GM21381 (cell line): Measurements from ENCODE around the gene DSN1.

Source experiments
- ATAC-seq: cut with Tn5 transposase; IDR thresholded peaks from one replicate; pipeline ENCODE4 v1.9.1; 2021; ENCODE audit warnings: mild to moderate bottlenecking, moderate library complexity; ENCODE audit not compliant: unreplicated experiment

Gene DSN1

DNA sequence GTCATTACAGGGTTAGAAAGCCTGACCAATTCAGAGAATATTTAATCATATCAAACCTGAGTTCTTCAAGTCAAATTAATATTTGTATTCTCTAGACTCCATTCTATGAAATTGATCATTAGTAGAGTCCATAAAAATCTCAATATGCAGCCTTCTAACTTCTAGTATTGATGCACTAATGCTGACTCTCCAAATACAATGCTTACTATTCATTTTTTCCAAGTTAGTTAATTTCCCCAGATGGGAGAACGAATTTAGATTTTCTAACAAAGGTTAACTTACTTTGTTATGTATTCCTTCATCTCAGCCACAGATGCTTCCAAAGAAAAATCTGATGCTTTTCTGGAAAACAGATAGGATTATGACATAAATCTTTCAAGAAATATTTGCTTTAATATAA, 15.3 kb downstream of the DSN1 start:
- ATAC-seq, result no peak

DNA sequence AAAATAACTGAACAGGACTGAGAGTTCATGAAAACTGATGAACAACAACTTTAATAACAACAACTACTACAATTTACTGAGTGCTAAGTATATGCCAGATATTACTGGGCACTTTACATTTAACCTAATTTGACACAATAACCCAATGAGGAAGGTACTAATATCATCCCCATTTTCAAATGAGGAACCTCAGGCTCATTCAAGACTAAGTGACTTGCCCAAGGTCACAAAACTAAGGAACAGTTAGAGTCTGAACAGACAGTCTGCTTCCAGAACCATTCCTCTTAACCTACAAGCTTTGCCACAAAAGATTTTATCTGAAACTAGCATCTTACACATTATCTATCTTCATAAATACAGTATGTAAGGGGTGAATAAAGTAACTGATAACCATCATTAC, 17.1 kb downstream of the DSN1 start:
- no peak for ATAC-seq

DNA sequence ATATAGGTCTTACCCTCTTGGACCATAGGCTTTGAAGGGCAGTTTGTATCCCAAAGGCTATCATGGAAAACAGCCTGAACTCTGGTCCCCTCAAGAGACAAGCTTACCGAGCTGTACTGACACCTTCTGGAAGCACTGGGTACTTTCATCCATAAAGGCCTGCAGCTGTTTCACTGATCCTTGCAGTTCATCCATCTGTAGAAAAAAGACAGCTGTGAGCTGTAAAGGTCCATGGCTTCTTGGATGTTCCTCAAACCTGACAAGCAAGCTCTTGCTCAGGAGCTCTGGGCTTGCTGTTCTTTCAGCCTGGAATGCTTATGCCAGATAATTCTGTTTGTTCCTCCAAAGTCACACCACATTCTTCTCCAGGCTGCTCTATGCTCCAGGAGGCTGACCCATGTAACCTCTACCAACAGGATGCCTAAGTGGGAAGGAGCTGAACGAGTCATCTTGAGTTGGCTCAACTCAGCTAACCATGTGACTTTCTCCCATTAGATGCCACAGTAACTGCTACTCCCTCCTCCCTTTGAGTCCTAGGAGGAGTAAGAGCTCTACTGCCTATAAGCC, 18.8 kb downstream of the DSN1 start:
- no peak for ATAC-seq

DNA sequence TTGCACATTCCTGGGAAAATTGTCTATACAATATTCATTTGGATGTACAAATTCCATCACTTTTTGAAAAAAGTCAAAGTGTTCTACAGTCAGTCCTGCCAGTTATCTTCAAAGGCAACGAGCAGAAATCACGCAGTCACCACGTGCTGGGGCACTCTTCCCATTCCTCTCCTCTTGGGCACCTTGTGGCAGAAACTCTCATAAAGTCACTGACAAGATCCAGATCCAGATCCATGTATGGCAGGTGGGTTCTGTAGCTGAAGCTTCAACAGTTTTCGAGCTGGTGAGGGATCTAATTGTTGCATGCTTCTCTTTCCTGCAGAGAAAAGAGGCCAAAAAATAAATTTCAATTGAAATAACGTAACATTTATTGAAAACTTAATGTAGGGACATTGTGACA, 21.0 kb downstream of the DSN1 start:
- ATAC-seq, result no peak

DNA sequence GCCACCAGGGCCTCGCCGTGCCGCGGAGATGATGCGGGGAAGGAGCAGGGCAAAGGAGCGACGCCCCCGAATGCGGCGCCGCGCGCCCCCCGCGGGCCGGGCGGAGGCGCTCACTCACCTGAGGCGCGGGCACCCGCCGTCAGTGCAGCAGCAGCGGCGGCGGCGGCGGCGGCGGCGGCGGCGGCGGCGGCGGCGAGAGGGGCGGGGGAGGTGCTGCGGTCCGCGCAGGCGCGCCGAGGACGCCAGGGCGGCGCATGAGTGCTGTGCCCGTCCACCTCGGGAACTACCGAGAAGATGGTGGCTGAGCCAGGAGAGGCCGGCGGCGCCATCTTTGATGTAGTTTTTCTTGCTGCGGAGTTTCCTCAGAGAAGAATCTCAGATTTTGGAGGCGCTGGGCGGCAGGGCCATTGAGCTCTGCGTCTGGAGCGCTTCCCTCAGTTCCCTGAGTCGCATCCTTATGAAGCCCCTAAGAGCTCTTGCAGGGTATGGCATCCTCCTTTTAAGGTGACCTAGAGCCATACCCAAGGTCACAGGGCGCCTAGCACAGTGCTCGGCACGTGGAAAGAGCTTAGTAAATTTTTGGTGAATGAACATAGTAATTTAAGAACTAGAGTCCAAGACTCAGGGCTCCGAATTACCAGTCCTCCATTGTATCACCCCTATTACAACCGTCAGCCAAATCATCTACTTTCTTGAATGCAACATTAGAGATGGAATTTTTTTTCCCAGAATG, 27.5 kb downstream of the DSN1 start, which contains the start of gene NDRG3:
NDRG3 (minus strand) TSS at position 164 of the 733 bp plus-strand sequence. CDS start 24,355 bp downstream, outside the sequence.
- peak; percentile 93 for ATAC-seq

DNA sequence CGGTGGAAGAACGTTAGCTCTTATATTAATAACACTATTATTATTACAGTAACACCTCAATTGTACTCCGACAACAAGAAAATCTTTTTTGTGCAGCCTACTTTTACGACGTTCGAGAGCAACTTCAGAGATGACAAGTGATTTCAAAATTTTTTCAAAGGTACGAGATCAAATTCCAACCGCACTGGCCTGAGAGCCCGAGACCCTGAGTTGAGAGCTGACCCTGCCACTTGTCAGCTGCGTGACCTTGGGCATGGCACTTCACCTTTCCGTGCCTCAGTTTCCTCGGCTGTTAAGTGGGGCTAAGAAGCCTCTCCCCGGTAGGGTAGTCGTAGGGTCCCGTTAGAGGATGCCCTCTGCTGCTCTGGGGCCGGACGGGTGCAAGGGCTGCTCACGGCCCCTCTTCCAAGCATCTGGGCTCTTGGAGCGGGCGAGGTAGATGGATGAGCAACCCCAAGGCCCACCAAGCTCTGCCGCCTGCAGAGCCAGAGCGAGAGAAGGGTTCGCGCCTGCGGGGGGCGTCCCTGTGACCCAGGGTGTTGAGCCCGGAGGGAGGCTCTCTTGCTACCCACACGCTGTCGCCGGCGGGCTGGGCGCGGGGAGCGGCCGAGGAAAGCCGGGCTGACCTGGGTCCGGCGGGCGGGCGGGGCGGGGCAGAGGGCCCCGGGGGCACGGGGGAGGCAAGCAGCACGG, 28.2 kb downstream of the DSN1 start:
- ATAC-seq, result no peak

DNA sequence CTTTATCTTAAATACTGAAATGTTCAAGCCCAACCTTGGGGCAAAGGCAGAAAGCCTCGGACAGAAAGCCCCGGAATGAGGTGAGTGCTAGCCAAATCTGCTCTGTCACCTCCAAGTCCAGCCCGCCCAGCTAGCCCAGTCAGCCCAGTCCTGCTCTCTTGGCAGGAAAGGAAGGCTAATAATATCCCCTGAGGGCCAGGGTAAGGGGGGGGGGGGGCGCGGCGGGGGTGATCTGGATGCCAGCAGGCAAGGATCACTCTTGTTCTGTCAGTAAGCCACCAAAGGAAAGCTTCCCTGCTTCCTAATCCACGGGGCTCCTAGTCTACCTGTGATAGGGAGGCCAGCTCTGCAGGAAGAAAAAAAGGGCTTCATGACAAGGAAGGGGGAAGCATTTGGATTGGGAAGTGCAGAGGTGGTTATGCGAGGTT, 28.8 kb downstream of the DSN1 start:
- ATAC-seq, result no peak

DNA sequence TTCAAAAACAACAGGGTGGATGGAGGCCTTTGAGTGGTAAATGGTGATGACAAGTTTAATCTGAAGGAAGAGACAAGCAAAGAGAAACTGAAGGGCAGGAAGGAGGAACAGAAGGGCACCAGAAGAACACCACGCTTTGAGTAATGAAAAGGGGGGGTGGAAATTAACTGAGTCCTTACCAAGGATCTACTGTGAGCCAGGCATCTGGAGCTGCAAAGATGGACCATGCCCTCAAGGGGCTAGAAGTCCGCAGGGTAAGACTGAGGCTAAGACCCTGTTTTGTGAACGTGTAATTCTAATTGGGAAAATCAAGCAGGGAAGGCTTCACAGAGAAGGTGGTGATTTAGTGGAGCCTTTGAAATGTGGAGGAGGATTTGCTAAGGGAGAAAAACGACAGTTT, 29.3 kb downstream of the DSN1 start:
- no peak for ATAC-seq

DNA sequence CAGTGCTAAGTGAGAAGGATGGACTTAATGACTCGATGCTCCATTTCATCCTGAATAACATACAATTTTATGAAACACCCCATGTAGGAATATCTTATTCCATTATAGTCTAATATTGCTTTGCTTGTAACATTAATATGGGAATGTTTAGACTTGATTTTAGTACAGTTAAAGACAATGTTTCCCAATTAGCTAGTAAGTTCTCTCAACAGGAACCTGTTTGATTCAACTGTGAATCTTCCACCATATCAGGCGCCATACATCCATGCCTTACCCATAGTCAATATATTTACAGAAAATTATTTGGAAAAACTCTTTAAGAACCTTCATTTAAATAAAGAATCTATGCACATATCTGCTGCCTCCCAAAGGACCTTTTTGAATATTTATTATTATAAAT, 31.0 kb downstream of the DSN1 start:
- no peak for ATAC-seq

DNA sequence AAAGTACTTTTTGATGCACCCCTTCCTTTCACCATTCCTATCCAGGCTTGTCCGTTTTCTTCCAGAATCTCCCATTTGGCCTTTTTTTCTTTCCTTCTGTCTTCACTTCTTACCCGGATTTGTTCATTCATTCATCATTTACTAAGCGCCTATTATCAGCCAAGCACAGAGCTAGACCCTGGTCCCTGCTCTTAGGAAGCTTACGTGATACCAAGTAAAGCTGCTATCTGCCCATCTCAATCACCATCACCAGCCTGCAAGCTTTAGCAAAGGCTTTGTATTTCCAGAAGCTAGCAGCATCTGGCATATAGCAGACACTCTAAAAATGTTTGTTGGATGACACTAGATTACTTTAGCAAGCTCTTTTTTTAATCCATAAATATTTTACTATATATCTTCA, 32.5 kb downstream of the DSN1 start:
- no peak for ATAC-seq

DNA sequence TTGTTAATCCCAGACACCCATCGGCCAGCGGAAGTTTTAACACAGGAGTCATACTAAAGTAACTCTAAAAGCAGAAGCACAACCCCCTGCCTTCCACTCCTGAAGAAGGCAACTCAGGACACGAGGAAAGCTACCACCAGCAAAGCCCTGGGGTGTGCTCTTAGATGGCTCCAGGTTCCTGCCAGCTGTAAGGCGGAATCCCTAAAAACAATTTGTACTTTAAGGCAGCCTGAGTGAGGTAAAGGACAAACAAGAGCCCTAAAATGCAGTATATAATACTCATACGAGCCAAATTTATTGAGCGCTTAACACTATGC, 36.4 kb downstream of the DSN1 start:
- ATAC-seq, result no peak

DNA sequence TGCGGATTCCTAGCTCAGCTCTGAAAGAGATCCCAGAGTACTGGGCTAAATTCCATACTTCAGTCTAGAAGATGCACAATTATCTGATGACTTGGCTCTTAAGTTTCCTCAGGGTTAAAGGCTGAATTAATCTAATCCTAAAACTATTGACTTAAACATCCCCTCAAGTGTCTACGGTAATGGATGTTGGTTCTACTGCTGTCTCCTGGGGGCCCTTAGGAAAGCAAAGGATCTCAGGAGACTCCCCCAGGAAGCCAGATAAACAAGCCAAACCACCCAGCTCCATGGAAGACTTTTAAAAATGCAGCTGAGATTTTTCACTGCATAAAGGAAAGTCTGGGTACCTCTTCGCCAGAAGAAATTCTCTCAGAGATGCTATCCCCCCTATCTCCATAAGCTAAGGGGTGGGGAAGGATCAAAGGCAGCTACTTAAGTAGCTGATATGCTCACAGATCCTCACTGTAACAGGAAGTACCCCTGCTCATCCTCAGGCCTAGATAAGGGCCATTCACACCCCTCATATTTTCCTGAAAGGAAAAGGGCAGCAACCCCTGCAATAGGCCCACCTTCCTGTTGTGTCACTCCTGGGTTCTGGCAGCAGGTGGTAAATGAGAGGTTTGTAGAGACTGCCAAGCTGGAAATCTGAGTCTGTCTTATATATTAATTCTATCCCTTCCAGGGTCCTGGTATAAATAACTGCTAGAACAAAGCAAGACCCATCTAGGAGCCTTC, 36.9 kb downstream of the DSN1 start:
- no peak for ATAC-seq

DNA sequence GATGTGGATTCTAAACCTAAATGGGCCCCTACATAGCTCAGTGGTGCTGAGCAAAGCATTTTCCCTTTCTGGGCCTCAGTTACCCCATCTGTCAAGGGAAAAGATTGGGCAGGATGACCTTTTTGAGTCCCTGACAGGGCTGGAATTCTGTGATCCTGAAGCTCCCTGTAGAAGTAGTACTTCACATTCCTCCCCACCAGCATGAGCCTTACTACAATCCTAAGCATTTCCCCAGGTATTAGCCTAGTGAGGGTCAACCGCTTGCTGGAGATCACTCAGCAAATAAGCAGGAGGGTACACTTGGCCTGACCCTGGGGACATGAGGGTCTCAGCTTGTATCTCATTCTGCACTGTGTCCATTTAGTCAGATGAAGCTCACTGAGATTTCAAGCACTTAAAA, 41.1 kb downstream of the DSN1 start:
- no peak for ATAC-seq

DNA sequence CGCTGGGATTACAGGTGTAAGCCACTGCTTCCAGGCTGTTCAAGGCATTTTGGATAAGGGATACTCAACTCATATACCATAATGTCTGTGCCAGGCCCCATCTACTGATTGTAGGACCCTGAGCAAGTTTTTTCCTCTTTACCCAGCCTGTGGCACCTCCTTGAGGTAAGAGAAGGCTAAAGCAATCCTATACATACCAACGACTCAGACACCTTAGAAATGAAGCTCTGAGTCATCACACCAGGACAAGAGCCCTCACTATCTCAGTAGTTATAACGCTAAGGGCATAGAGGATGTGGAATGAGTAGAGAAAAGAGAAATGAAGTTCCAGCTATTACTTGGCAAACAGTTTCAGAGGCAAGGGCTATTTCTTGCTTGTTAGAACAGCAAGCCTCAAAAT, 44.6 kb downstream of the DSN1 start:
- no peak for ATAC-seq

DNA sequence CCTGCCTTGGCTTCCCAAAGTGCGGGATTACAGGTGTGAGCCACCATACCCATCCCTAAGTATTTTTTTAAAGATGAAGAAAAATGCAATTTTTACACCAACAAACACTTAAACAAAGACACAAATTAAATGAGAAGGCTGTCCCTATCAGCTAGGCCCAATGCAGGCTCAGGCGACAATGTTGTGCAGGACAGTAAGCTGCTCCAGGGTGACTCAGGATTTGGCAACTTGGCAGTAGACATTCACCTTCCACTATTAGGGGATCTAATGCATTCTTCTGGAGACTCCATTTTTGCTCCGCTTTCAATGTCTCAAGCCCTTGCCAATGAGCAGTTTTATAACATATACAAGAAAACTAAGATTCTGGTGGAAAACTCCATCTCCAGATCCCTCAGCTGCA, 47.4 kb downstream of the DSN1 start:
- ATAC-seq, result no peak

DNA sequence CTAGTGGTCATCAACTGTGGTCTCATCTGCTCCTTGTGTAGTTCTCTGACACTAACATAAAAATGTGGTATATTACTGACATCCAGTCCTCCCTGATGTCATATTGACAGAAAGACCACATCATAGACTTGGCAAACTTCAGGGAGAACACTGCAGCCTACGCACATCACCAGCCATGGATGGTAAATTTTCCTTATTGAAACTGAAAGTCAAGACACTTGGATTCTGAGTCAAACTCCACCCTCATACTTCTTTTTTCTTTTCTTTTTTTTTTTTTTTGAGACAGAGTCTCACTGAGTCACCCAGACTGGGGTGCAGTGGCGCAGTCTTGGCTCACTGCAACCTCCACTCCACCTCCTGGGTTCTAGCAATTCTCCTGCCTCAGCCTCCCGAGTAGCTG, 53.1 kb downstream of the DSN1 start:
- ATAC-seq, result no peak

DNA sequence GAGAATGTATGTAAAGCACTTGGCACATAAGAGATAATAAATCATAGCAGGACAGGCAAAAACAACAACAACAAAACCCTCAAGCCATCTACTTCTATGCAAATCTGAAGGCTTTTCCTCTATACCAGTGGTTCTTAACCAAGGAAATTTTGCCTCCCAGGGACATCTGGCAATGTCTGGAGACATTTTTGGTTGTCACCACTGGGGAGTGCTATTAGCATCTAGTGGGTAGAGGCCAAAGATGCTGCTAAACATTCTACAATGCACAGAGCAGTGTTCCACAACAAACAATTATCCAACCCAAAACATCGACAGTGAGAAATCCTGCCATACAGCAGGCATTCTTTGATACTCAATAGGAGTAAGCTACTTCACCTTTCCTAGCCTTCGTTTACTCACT, 55.9 kb downstream of the DSN1 start:
- no peak for ATAC-seq

DNA sequence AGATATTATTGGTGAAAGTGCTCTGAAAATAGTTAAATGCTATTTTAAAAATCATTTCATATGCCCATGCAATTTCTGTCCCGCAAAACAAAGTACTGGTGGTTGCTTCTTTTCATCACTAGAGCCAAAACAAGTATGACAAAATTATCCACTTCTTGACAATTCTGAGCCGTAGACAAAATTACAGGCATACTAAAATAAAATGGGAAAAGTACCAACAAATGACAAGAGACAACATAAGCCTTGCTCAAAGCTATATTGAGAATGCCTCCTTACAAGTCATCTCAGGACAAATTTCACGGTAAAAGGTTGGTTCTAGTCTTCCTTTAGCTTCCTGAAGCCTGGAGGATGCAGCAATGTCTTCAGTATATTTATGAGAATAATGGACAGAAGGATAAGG, 56.5 kb downstream of the DSN1 start:
- ATAC-seq, result no peak

DNA sequence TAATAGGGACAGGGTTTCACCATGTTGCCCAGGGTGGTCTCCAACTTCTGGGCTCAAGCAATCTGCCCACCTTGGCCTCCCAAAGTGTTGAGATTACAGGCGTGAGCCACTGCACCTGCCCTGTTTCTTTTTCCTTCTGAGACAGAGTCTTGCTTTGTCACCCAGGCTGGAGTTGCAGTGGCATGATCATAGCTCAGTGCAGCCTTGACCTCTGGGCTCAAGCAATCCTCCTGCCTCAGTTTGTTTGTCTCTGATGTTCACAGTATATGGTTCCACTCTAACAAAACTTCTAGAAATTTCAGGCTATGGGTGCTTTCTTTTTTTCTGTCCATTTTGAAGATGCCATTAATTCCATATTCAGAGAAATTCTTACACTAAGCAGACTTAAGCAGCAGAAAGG, 60.8 kb downstream of the DSN1 start:
- no peak for ATAC-seq

DNA sequence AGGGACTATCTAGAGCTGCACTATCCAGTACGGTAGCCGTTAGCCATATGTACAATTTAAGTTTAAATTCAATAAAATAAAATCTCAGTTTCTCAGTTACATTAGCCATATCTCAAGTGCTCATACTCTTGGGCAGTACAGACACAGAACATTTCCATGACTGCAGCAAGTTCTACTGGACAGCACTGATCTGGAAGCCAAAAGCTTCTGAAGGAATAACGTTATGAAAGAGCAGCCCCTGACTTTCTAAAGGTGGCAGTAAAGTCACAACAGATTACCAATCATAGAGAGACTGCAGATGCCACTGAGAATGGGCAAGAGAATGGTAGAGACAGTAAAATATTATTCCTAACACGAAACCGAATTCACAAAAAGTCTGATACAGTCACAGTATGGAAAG, 64.4 kb downstream of the DSN1 start:
- no peak for ATAC-seq

DNA sequence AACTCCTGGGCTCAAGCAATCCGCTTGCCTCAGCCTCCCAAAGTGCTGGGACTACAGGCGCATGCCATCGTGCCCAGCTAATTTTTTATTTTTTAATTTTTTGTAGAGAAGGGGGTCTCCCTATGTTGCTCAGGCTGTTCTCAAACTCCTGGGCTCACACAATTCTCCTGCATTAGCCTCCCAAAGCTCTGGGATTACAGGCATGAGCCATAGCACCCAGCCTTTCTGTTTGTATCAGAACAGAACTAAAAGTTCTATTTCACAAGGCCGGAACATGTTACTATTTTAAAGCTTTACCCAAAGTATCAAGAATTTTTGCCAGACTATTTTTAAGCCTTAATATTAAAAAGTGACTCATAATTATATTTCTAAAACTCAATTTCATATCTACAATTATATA, 70.0 kb downstream of the DSN1 start:
- ATAC-seq, result no peak
